ENCODE data around the gene OSBPL3.

The OSBPL3 gene

DNA sequence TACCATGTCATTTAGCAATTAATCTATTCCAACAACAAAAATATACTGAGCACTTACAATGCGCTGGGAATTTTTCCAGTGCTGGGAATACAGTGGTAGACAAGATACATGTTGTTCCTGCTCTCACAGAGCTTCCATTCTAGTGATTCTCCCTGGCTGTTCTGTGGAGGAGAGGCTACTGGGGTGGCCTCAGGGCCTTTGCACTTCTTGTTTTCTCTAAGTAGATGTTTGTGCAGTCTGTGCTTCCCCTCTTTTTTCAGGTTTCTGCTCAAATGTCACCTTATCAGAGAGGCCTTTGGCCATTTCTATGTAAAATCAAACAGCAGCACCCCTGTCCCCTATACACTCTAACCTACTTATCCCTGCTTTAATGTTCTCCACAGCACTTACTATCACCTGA, 24.7 kb downstream of the OSBPL3 start:
- DNase-seq (ENCODE audit: low read depth, low spot score) = no peak

DNA sequence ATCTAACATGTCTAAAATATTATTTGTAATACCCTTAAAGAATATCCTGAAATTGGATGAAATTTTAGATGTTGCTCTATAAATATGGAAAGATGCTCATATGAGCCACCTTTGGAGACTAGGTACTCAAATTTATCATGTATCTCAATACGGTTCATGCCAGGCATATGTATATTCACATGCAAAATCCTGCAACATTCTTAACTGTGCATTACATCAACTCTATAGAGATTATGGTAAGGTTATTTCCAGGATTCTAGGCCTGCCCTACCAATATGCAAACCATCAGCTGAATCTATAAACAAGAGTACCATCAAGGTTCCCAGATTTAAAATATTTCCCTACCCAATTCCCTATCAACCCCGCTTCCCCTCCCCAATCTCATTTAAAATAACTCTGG, 27.5 kb downstream of the OSBPL3 start:
- DNase-seq (ENCODE audit: low read depth, low spot score) = no peak

DNA sequence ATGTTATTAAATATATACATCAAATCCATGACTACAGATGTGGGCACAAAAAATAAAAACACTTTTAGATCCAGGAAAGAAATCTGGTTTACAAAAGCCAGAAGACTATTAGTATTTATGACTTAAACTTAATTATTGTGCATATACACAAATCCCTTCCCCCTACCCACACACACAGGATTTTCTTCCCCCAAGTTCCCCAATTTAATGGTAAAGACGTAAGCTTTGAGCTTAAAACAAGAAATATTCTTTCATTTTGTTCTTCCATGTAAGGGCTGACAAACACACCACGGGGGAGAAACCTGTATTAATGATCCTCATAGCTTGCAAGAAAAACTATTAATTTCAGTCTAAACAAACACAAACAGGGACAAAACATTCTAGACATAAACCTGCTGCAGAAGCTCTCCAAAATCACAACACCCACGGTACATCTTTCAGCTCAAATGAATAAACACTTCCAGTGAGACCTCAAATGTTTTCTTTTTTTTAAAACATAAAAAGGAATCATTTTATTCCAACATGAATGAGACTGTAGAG, 28.5 kb downstream of the OSBPL3 start:
- DNase-seq (ENCODE audit: low read depth, low spot score) = no peak

DNA sequence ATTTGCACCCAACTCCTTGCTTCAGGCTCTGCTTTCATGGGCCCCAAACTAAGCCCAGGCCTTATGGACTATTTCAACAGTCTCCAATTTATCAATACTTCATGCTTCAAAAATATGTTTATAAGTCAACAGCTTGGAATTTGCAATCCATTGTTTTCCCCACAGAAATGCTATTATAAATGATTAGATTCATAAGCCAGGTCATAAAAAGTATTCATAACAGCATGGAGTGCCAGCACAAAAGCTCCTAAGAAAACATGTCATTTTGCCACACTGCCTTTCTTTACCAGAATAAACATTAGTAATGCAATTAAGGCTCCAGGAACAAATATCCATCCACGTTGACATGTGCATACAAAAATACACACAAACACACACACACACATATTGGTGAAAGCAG, 30.1 kb downstream of the OSBPL3 start:
- DNase-seq (ENCODE audit: low read depth, low spot score) = no peak

DNA sequence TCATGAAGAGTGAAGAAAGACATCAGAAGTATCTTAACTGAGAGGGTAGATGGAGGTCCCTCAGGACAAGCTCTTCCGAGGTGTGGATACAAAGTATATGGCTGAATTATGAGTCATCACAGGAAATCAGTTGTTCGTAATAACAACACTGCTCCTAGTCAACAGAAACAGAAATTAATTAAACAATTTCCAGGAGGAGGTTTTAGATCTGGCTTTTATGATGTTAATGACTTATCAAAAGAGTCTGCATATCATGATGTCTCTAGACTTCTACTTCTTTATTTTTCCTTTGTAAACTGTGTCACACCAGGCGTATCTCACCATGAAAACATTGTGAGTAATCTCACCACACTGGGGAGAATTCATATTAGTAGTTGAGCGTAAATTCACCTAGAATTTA, 31.2 kb downstream of the OSBPL3 start:
- no peak for DNase-seq (ENCODE audit: low read depth, low spot score)

DNA sequence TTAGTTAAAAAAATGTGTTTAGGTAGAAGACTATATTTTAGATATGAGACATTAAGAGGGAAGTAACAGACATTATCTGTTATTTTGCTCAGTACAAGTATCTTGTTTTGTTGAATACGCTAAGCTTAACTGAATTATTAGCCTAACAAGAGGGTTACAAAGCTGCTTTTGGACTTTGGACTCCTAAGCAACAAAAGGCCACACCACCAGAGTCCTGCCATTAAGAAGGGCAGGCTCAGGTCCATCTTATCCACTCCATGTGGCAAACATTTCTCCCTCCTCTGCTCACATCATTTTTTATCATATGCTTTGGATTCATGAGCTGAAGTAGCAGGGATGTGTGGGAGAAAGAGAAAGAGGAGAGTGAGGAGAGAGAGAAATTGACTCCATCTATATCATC, 33.5 kb downstream of the OSBPL3 start:
- no peak for DNase-seq (ENCODE audit: low read depth, low spot score)

DNA sequence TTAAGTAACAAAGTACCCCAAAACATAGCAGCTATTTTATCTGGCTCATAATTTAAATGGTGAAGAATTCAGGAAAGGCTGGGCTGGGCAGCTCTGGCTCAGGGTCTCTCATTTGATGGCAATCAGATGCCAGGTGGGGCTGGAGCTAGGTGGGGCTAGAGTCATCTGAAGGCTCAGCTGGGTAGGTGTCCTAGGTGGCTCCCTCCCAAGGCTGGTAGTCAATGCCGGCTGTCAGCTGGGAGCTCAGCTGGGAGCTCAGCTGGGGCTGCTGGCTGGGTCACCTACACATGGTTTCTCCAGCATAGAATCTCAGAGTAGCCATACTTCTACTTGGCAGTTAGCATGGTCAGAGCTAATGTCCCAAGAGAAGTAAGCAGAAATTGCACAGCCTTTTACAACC, 34.1 kb downstream of the OSBPL3 start:
- no peak for DNase-seq (ENCODE audit: low read depth, low spot score)

DNA sequence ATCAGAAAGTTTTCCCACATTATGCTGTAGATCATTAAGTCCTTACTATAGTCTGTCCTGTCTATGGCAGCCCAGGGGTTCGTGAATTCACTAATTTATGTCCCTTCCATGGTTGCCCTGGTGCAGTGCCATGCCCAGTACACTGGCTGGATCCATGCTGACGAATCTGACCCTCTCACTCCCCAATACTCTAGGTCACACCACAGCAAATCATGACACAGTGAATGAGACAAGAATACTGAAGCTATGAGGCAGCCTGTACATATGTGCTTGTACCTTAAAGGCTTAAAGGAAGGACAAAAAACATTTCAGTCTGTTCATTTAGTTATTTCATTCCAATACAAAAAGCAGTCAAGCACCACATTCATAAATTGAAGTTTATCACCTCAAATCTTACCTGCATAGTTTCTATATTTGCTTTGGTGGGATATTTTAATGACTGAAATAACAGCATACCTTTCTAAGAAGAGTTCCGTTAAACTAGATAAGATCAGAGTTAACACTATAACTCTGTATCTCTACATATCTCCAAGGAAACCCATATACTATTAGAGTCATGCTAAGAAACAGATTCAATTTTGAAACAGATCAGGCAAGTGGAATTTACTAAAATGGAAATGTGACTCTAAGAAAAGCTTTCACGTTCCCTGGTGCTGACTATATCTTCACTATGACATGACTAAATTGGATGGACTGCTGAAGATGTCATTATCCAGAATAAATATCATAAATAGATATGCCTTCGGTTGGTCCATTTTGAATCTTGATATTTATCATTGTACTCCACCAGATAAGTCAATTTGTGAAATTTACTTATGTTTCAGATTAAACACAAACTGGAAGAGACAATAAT, 36.7 kb downstream of the OSBPL3 start:
- DNase-seq (ENCODE audit: low read depth, low spot score) = no peak

DNA sequence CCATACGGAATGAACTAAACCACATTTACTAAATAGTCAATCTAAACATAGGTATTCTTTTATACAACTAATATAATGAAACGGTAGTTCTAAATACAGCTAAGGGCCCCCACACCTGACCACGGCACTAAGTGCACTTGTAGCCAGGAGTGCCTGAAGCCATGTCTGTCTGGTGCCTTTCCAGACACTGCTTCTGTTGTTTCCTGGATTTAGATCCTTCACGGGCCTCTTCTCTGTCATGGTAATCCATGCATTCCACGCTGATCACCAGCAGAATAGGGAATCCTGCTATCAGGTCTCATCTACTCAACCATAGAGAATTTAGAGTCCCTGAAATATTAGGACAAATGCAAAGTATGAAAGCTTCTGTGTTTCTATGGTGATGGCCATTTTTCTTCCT, 37.8 kb downstream of the OSBPL3 start:
- DNase-seq (ENCODE audit: low read depth, low spot score) = no peak

DNA sequence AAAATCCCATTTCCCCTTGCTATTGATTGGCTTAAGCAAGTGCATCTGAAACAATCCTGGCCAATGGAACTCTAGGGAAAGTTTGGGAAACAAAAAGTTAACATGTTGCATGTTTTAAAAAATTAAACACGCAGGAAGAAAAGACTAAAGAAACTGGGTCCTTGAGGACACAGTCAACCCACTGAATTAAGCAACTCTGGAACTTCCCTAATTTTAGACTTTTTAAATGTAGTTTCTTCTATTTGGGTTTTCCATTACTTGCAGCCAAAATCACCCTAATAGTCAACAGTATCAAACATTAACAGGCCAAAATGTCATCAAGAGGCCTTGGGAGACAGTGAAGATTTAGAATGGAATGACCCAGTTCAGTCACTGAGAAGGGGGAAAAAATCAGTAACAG, 40.6 kb downstream of the OSBPL3 start:
- DNase-seq (ENCODE audit: low read depth, low spot score) = no peak

DNA sequence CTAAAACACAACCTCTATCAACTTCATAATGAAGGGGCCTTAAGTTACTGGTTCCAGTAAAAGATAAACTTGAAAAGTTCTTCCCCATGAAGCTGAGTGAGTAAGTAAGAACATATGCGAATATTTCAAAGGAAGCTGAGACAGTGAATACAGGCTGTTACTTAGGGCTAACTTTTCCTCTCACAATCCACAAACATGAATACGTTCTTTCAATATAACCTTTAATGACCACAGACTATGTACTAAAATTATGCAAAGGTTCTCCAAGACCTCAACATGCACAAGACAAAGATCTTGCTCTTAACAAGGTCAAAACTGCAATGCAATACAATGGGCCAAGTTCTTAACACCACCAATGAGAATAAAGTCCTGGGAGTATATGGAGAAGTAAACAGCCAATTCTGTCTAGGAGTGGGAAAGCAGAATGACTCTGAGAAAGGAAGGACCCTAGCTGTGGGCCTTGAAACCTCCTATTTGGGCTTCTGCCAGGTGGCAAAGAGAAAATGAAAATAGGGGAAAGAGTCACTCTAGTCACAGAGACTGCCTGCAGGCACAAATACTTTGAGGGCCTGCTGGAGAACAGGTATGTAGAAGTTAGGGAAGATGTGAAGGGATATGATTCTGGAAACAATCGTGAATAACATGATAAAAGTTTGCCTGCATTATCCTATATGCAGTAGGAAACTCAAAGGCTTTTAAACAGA, 43.7 kb downstream of the OSBPL3 start:
- no peak for DNase-seq (ENCODE audit: low read depth, low spot score)

DNA sequence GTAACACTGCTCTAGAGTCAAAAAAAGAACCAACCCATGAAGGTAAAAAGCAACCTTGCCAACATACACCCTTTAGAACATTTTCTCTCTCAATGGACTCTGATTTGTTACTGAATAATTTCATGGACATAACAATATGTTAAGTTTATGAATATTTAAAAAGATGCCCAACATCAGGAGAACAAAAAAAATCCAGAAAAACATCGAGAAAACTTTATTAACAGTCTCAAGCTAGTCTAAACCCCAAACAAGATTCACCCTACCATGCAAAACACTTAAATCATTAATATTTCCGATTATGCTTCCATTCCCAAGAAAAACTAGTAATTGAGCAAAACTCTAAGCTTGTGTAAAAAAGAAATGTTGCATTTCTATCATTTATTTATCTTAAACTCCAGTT, 46.7 kb downstream of the OSBPL3 start:
- no peak for DNase-seq (ENCODE audit: low read depth, low spot score)

DNA sequence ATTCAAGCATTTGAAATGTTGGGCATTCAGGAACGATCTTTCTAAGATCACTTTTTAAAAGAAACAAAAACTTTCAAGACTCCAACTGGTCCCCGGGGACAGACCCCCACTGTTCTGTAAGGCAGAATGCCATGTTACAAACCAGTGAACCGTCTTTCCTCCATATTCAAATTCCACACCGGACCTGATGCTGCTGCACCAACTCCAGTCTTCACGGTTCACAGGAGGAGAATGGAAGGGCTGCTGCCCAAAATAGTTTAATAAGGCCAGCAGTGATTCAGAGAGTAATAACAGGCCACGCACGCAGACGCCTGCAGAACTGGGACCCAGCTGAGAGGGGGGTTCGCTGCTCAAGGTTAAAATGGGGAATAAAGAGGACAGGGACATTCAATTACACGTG, 47.2 kb downstream of the OSBPL3 start:
- DNase-seq (ENCODE audit: low read depth, low spot score) = no peak

DNA sequence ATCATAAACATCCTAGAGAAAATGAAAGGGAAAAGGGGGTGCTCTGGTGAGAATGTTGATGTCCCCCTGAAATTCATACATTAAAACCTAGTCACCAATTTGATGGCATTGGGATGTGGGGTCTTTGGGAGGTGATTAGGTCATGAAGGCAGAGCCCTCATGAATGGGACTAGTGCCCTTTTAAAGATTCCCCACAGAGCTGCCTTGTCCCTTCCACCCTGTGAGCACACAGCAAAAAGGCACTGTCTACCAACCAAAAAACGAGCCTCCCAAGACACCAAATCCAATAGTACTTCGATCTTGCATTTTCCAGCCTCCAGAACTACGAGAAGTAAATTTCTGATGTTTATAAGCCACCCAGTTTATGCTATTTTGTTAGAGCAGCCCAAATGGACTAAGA, 47.6 kb downstream of the OSBPL3 start:
- no peak for DNase-seq (ENCODE audit: low read depth, low spot score)

DNA sequence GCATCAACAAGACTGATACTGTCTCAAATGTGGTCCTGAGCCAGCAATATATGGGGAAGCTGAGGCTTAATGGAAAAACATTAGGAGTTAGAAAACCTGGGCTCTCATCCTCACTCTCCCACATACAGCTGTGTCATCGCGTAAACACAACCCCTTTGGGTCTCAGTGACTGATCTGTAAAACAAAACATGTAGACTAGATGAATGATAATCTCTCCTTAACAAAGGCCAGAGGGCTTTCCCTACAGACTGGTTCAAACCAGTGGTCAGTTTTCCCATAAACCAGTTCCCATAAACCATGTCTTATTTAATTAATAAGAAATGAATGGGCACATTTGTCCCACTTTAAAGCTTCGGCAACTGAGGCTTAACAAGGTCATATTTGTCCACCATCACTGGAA, 48.1 kb downstream of the OSBPL3 start:
- no peak for DNase-seq (ENCODE audit: low read depth, low spot score)

DNA sequence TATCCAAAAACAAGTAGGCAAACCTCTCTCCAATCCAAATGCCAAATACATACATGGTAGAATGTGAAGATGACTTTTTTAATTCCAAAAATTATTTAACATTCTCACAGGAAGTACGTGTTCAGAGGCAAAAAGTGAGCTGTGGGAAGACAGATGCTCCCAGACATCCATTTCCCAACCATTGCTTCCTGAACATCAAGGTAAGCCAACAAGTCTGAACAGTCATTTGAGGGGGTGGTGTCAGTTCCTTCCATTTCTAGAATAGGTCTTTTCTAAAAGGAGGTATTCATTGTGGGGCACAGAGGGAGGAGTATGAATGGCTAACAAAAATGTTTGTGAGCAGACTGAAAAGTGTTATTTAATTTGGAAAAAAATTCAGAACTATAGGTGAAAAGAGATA, 49.1 kb downstream of the OSBPL3 start:
- no peak for DNase-seq (ENCODE audit: low read depth, low spot score)

DNA sequence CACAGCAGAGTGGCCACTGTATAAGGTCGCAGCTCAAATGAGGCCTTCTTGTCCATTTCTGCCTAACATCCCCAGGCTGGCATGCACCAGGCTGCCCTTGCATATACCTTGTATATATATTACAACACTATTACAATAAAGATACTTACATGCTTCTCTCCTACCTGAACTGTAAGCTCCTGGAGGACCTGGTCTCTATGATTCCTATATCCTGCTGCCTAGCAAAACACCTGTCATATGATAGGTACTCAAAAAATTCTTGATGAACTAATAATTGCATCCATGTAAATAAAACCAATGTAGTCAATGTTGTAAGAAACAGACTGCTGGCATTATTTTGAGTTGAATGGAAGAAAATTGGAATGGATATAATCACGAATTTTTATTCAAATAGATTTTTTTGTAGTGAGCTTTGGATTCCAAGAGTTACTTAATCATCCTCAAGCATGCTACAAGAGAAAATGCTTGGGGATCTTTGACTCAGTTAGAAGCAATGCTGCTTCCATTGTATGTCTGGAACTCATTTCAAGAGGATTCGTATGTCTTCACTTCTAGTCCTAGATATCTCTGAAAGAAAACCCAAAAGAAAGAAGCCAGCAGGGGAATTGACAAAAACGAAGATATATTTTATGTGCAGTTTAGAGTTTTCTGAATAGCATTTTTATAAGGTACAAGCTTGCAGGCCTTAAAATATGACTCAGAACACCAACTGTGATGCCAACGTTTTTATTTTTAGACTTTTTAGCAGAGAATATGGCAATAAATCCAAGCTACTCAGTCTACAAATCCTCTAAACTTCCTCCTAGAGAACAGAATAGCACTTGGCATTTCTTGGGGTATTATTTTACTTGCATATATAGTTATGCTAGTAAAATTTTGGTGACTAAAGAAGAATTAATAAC, 53.1 kb downstream of the OSBPL3 start:
- no peak for DNase-seq (ENCODE audit: low read depth, low spot score)

DNA sequence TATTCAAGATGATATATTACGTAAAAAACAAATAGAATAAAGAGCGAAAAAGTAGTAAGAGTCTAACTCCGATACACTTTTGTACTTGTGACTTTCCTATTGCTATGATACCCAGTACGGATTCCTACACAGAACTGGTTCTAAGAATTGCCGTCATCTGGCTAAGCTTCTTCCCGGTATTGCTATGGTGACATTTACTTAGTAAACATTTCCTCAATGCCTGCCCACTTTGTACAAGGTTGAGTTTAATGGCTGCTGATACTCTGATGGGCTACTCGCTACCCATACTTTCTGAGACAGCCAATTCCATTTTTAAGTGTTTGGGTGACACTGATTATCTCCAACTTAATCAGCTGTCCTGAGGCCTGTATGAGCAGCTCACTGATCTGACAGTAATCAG, 55.6 kb downstream of the OSBPL3 start:
- DNase-seq (ENCODE audit: low read depth, low spot score) = no peak

DNA sequence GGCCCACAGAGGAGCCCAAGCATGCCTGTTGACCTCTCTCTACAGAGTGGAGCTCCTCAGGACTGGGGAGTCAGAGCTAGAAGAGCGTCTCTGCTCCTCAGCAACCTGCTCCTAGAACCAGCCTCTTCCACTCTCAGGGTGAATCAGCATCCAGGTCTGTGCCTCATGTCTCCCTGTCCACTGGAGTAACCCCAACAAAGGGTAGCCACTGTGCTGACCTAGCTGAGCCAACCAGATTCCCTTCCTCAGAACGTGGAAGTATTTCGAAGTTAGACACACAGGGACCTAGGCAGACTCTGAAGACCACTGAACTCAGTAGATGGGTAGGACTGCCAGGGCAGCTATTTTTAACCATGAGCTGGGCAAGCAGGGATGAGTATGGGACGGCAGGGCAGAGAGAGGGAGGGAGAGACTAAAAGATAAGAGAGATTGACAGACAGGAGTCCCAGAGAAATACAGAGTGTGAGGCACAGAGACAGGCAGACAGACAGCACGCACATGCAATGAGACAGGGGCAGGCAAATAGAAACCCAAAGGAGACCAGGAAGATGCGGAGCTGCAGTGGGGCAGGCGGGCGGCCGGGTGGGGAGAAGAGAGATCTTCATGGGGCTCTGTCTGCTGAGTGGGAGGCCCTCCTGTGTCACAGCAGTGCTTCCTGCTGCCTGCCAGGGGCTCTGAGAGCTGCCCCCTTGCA, 56.7 kb downstream of the OSBPL3 start:
- no peak for DNase-seq (ENCODE audit: low read depth, low spot score)

DNA sequence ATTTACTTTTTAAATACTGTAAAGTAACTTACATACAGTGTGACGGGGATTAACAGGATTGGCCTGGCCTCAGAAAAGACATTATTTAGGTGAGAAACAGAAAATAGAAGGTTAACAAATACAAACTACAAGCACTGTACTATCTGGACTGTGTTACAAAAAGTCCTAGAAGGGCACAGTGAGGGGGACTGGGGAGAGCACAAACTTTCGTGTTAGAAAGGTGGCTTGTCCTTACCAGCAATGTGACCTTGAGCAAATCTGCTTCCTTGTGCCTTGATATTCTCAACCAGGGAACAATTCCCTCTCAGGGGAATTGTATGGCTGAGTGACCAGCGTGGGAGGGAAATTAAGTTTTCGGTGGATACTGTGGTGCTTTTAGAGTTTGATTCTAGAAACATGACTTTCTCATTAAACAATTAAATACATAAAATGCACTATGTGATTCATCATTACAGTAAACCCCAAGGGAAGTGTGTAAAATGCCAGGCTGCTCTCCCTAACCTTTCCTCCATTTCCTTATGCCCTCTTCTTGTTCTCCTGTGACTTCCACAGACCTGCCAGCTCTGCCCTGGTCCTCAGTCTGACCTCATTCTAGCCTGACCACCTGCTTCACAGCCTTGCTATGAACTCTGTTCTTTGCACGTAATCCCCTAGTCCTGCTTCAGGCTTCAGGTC, 57.7 kb downstream of the OSBPL3 start:
- no peak for DNase-seq (ENCODE audit: low read depth, low spot score)

DNA sequence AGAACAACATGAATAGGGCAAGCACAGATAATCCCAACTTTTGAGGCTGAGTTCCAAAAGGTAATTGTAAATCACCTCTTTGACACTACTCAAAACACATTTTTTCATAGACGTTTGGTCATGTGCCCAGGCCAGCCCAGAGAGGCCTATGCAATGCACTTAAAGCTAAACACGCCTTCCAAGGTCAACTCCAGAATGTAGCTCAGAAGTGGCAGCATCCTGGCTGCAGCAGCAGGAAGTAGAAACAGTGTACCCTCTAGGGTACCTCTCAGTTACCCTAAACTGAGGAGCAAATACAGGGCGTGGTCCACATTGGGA, 58.7 kb downstream of the OSBPL3 start:
- no peak for DNase-seq (ENCODE audit: low read depth, low spot score)
